Measurements from ENCODE around the gene C19orf18.

The C19orf18 gene

GRCh38 chr19:58000677-58001076 lies 26.3 kb upstream of the C19orf18 start:
- H3K9me3 ChIP-seq (ENCODE audit: insufficient read depth, low read length): peaks cover 41% of the 10 kb centered on the region
- no peak overlapping the region for H3K27ac ChIP-seq (ENCODE audit: low read length)
- no peak overlapping the region for H3K4me2 ChIP-seq (ENCODE audit: low read length)
- H3K27me3 ChIP-seq (ENCODE audit: low read depth, low read length): no peaks in the 10 kb centered on the region
- no peak overlapping the region for H2AFZ ChIP-seq (ENCODE audit: low read depth, low read length)
- no peak for TF ChIP-seq EZH2phosphoT487 (IDR thresholded peaks at IDR 0.05; ENCODE audit: low read depth)
- H4K20me1 ChIP-seq (ENCODE audit: insufficient read depth, low read length): no peaks in the 10 kb centered on the region
- H3K9ac ChIP-seq (ENCODE audit: low read length): no peak overlapping the region
- peaks cover 8% of the 10 kb centered on the region for H3K79me2 ChIP-seq (ENCODE audit: low read length)
- H3K4me3 ChIP-seq (ENCODE audit: low read length): no peak overlapping the region
- peaks cover 80% of the 10 kb centered on the region for H3K36me3 ChIP-seq (replicated peaks; ENCODE audit: low read depth, low read length)
- peaks cover 8% of the 10 kb centered on the region for H3K4me1 ChIP-seq (ENCODE audit: low read length)

GRCh38 chr19:57992841-57993240 lies 18.5 kb upstream of the C19orf18 start:
- no peak overlapping the region for H3K27ac ChIP-seq (ENCODE audit: low read length)
- no peak overlapping the region for H3K9ac ChIP-seq (ENCODE audit: low read length)
- no peaks in the 10 kb centered on the region for H3K79me2 ChIP-seq (ENCODE audit: low read length)
- H3K4me2 ChIP-seq (ENCODE audit: low read length): no peak overlapping the region
- H2AFZ ChIP-seq (ENCODE audit: low read depth, low read length): no peak overlapping the region
- H3K9me3 ChIP-seq (ENCODE audit: insufficient read depth, low read length): peaks cover 27% of the 10 kb centered on the region
- H3K27me3 ChIP-seq (ENCODE audit: low read depth, low read length): no peaks in the 10 kb centered on the region
- peaks cover 50% of the 10 kb centered on the region for H3K36me3 ChIP-seq (replicated peaks; ENCODE audit: low read depth, low read length)
- TF ChIP-seq CTCF (IDR thresholded peaks at IDR 0.05; ENCODE audit: low read depth, low read length): no peak
- no peak for TF ChIP-seq EZH2phosphoT487 (IDR thresholded peaks at IDR 0.05; ENCODE audit: low read depth)
- no peaks in the 10 kb centered on the region for H3K4me1 ChIP-seq (ENCODE audit: low read length)
- no peak overlapping the region for H3K4me3 ChIP-seq (ENCODE audit: low read length)
- no peaks in the 10 kb centered on the region for H4K20me1 ChIP-seq (ENCODE audit: insufficient read depth, low read length)

- Histone ChIP-seq H3K4me1 (ENCODE audit: low read length) (no peaks in the 10 kb centered on the region), H3K9me3 (ENCODE audit: insufficient read depth, low read length) (peaks cover 83% of the 10 kb centered on the region), H4K20me1 (ENCODE audit: insufficient read depth, low read length) (no peaks in the 10 kb centered on the region), H3K27ac (ENCODE audit: low read length) (no peak overlapping the region), H3K4me2 (ENCODE audit: low read length) (no peak overlapping the region), H3K27me3 (ENCODE audit: low read depth, low read length) (no peaks in the 10 kb centered on the region), H3K36me3 (replicated peaks; ENCODE audit: low read depth, low read length) (peaks cover 63% of the 10 kb centered on the region), H2AFZ (ENCODE audit: low read depth, low read length) (no peak overlapping the region), H3K4me3 (ENCODE audit: low read length) (no peak overlapping the region), H3K9ac (ENCODE audit: low read length) (no peak overlapping the region), H3K79me2 (ENCODE audit: low read length) (no peaks in the 10 kb centered on the region)
- no peak for TF ChIP-seq EZH2phosphoT487 (IDR thresholded peaks at IDR 0.05; ENCODE audit: low read depth)
Observed at GRCh38 chr19:57978586-57979289, 4.4 kb upstream of the C19orf18 start.

- Histone ChIP-seq H3K4me3 (ENCODE audit: low read length) (no peak overlapping the region), H3K9me3 (ENCODE audit: insufficient read depth, low read length) (peaks cover 26% of the 10 kb centered on the region), H3K4me2 (ENCODE audit: low read length) (no peak overlapping the region), H4K20me1 (ENCODE audit: insufficient read depth, low read length) (no peaks in the 10 kb centered on the region), H3K9ac (ENCODE audit: low read length) (no peak overlapping the region), H3K27ac (ENCODE audit: low read length) (no peak overlapping the region), H2AFZ (ENCODE audit: low read depth, low read length) (no peak overlapping the region), H3K4me1 (ENCODE audit: low read length) (no peaks in the 10 kb centered on the region), H3K36me3 (replicated peaks; ENCODE audit: low read depth, low read length) (no peaks in the 10 kb centered on the region), H3K27me3 (ENCODE audit: low read depth, low read length) (no peaks in the 10 kb centered on the region), H3K79me2 (ENCODE audit: low read length) (no peaks in the 10 kb centered on the region)
- TF ChIP-seq CTCF (IDR thresholded peaks at IDR 0.05; ENCODE audit: low read depth, low read length) (no peak), EZH2phosphoT487 (IDR thresholded peaks at IDR 0.05; ENCODE audit: low read depth) (no peak)
Observed at GRCh38 chr19:57964761-57965160, 9.6 kb downstream of the C19orf18 start.

- Histone ChIP-seq H3K27ac (ENCODE audit: low read length) (no peak overlapping the region), H3K36me3 (replicated peaks; ENCODE audit: low read depth, low read length) (no peaks in the 10 kb centered on the region), H3K4me1 (ENCODE audit: low read length) (no peaks in the 10 kb centered on the region), H3K4me2 (ENCODE audit: low read length) (no peak overlapping the region), H3K9me3 (ENCODE audit: insufficient read depth, low read length) (peaks cover 21% of the 10 kb centered on the region), H3K27me3 (ENCODE audit: low read depth, low read length) (no peaks in the 10 kb centered on the region), H3K79me2 (ENCODE audit: low read length) (no peaks in the 10 kb centered on the region), H2AFZ (ENCODE audit: low read depth, low read length) (no peak overlapping the region), H4K20me1 (ENCODE audit: insufficient read depth, low read length) (no peaks in the 10 kb centered on the region), H3K9ac (ENCODE audit: low read length) (no peak overlapping the region), H3K4me3 (ENCODE audit: low read length) (no peak overlapping the region)
- TF ChIP-seq EZH2phosphoT487 (IDR thresholded peaks at IDR 0.05; ENCODE audit: low read depth): no peak
- TF ChIP-seq CTCF (IDR thresholded peaks at IDR 0.05; ENCODE audit: low read depth, low read length): no peak
Observed at GRCh38 chr19:57961785-57962184, 12.5 kb downstream of the C19orf18 start.
